GM12872 (cell line): Measurements from ENCODE around the gene HRH1.

Source experiments
- CTCF ChIP-seq: IDR thresholded peaks from 3 replicates; pipeline ENCODE4 v1.5.1; 2011; ENCODE audit warnings: low read depth, mild to moderate bottlenecking, low read length, moderate library complexity; ENCODE audit not compliant: insufficient read depth

The HRH1 gene

GRCh38 chr3:11137627-11137959 lies 16.7 kb upstream of the HRH1 start:
- no peak for TF ChIP-seq CTCF

- no peak for TF ChIP-seq CTCF
Measured at GRCh38 chr3:11138371-11138770, 15.9 kb upstream of the HRH1 start.

GRCh38 chr3:11140030-11140712 lies 14.1 kb upstream of the HRH1 start:
- TF ChIP-seq CTCF, result no peak

GRCh38 chr3:11140713-11141104 lies 13.6 kb upstream of the HRH1 start:
- no peak for TF ChIP-seq CTCF

- TF ChIP-seq CTCF, result no peak
Measured at GRCh38 chr3:11143476-11143875, 10.8 kb upstream of the HRH1 start.

GRCh38 chr3:11144996-11145395 lies 9.3 kb upstream of the HRH1 start:
- TF ChIP-seq CTCF, result no peak

GRCh38 chr3:11145888-11146287 lies 8.4 kb upstream of the HRH1 start:
- no peak for TF ChIP-seq CTCF
